C4-2B (cell line): ENCODE data around the gene SLC34A1.

Experiments
- H3K27ac ChIP-seq: fragments of 450-650 bp; 2 replicates; pipeline ENCODE4 v1.5.1; 2017
- CTCF ChIP-seq: fragments of 450-650 bp; conservative IDR thresholded peaks from 2 replicates; pipeline ENCODE4 v1.5.1; 2017; ENCODE audit warnings: mild to moderate bottlenecking
- ZFX ChIP-seq: fragments of 450-650 bp; IDR thresholded peaks from 2 replicates; pipeline ENCODE4 v1.6.1; 2017

SLC34A1 gene

GRCh38 chr5:177366528-177367322, 17.5 kb upstream of the SLC34A1 start:
- TF ChIP-seq ZFX (peak; percentile 21; the same call in 1 of the 2 replicates), CTCF (no peak)
- peak overlapping the region; percentile 84 for H3K27ac ChIP-seq

GRCh38 chr5:177367323-177367848, 16.8 kb upstream of the SLC34A1 start:
- peak overlapping the region; percentile 84 for H3K27ac ChIP-seq
- TF ChIP-seq ZFX = no peak
- TF ChIP-seq CTCF = no peak

GRCh38 chr5:177367981-177368868, 16.0 kb upstream of the SLC34A1 start:
- peak overlapping the region; percentile 84 for H3K27ac ChIP-seq
- TF ChIP-seq CTCF (no peak), ZFX (no peak)

GRCh38 chr5:177368869-177369644, 15.2 kb upstream of the SLC34A1 start:
- no peak for TF ChIP-seq ZFX
- peak; percentile 82 for TF ChIP-seq CTCF
- peak overlapping the region; percentile 84 for H3K27ac ChIP-seq

- H3K27ac ChIP-seq = peak overlapping the region; percentile 84
- TF ChIP-seq CTCF (no peak), ZFX (peak; percentile 28; the same call in 1 of the 2 replicates)
Observed at GRCh38 chr5:177369645-177370440, 14.4 kb upstream of the SLC34A1 start.

- no peak; the same call in 1 of the 2 replicates for TF ChIP-seq CTCF
- no peak for TF ChIP-seq ZFX
- peak overlapping the region; percentile 84 for H3K27ac ChIP-seq
Observed at GRCh38 chr5:177370488-177371119, 13.6 kb upstream of the SLC34A1 start.
